Endodermal cell (in vitro differentiated cells): ENCODE measurements around the gene NFIA. TPM values are rescaled to one million over a fixed set of nuclear protein-coding genes. Genes with fewer than 3 reads are reported as not detected.

Experiments used
- DNase-seq: peaks from one replicate; pipeline ENCODE4 v3.0.0-alpha.2; 2017
- H3K27ac ChIP-seq: 2 replicates; pipeline ENCODE4 v1.5.1; 2013; ENCODE audit warnings: mild to moderate bottlenecking, low read depth, low read length, moderate library complexity
- H3K27me3 ChIP-seq: 2 replicates; pipeline ENCODE4 v1.6.1; 2013; ENCODE audit warnings: mild to moderate bottlenecking, low read length, moderate library complexity; ENCODE audit not compliant: insufficient read depth, control insufficient read depth, poor library complexity, severe bottlenecking
- H3K36me3 ChIP-seq: 2 replicates; pipeline ENCODE4 v1.7.0; 2013; ENCODE audit warnings: mild to moderate bottlenecking, low read length, moderate library complexity; ENCODE audit not compliant: control insufficient read depth, insufficient read depth
- H3K4me1 ChIP-seq: one replicate; pipeline ENCODE4 v1.7.0; 2013; ENCODE audit warnings: low read length; ENCODE audit not compliant: control insufficient read depth, insufficient read depth
- H3K4me3 ChIP-seq: 2 replicates; pipeline ENCODE4 v1.5.1; 2013; ENCODE audit warnings: mild to moderate bottlenecking, low read length, moderate library complexity
- H3K9ac ChIP-seq: 2 replicates; pipeline ENCODE4 v1.6.1; 2013; ENCODE audit warnings: mild to moderate bottlenecking, low read length, moderate library complexity; ENCODE audit not compliant: poor library complexity, severe bottlenecking; ENCODE audit errors: extremely low read depth
- H3K9me3 ChIP-seq: 2 replicates; pipeline ENCODE4 v1.6.1; 2013; ENCODE audit warnings: mild to moderate bottlenecking, low read length, moderate library complexity; ENCODE audit not compliant: control insufficient read depth
- H3K27ac Mint-ChIP-seq: 2 replicates; pipeline ENCODE4 v1.8.0; 2020; ENCODE audit warnings: mixed read lengths
- H3K27me3 Mint-ChIP-seq: 2 replicates; pipeline ENCODE4 v1.8.0; 2021; ENCODE audit warnings: mild to moderate bottlenecking, mixed read lengths; ENCODE audit not compliant: insufficient read depth
- H3K36me3 Mint-ChIP-seq: 2 replicates; pipeline ENCODE4 v1.8.0; 2020; ENCODE audit warnings: low read depth, mixed read lengths
- H3K4me1 Mint-ChIP-seq: 2 replicates; pipeline ENCODE4 v1.8.0; 2020; ENCODE audit warnings: mixed read lengths
- H3K4me3 Mint-ChIP-seq: 2 replicates; pipeline ENCODE4 v1.8.0; 2020; ENCODE audit warnings: mild to moderate bottlenecking, moderate library complexity, mixed read lengths
- H3K9me3 Mint-ChIP-seq: 2 replicates; pipeline ENCODE4 v1.8.0; 2020; ENCODE audit warnings: mild to moderate bottlenecking, mixed read lengths
- CTCF ChIP-seq: fragments of 200-600 bp; sonication (generic); conservative IDR thresholded peaks from 2 replicates; pipeline ENCODE4 v1.5.0; 2021; ENCODE audit warnings: antibody characterized with exemption, mild to moderate bottlenecking
- WGBS, 2 experiments: methylation state at CpG; one replicate each; pipeline versions ENCODE4 v1.1.5 to v1.1.7; 2013; ENCODE audit warnings: missing lambda C conversion rate in 2 of 2, mixed read lengths in 1 of 2; ENCODE audit not compliant: insufficient coverage in 1 of 2, insufficient read length in 1 of 2; 5-methylcytosine and 5-hydroxymethylcytosine counted together
- total RNA-seq, 2 donors: library from RNA; stranded (reverse); fragmentation: NEBNext Ultra II Directional in 1 of 2; extraction: Animal tissue kit (Norgen Biotek cat#: 25700) in 1 of 2; gene quantifications; 2 replicates in 1 of 2; 3 replicates in 1 of 2; pipeline ENCODE4 v1.2.1, GENCODE V29; 2021

The NFIA gene
- total RNA-seq, 2 donors from 2014 or later, result 2.3 to 3.8 TPM

GRCh38 chr1:61362351-61362750 is 280.0 kb downstream of the NFIA start:
- Mint-ChIP-seq H3K4me1 (no peaks in the 10 kb centered on the region), H3K9me3 (no peaks in the 10 kb centered on the region), H3K27me3 (no peaks in the 10 kb centered on the region), H3K4me3 (no peak overlapping the region), H3K27ac (no peak overlapping the region), H3K36me3 (no peaks in the 10 kb centered on the region)
- H3K4me1 ChIP-seq, result no peaks in the 10 kb centered on the region
- H3K9me3 ChIP-seq, result no peaks in the 10 kb centered on the region
- no peaks in the 10 kb centered on the region for H3K36me3 ChIP-seq
- no peak overlapping the region for H3K4me3 ChIP-seq
- no peak for TF ChIP-seq CTCF
- WGBS, 2 experiments, result 90 to 100% methylated on average over 2 of the region's 2 CpGs
- H3K9ac ChIP-seq, result no peak overlapping the region
- H3K27me3 ChIP-seq, result no peaks in the 10 kb centered on the region
- no peak overlapping the region for H3K27ac ChIP-seq
- DNase-seq, result no peak

GRCh38 chr1:61368366-61368765 is 286.0 kb downstream of the NFIA start:
- Histone ChIP-seq H3K9ac (no peak overlapping the region), H3K27me3 (peaks cover 14% of the 10 kb centered on the region), H3K4me1 (no peaks in the 10 kb centered on the region), H3K9me3 (no peaks in the 10 kb centered on the region), H3K27ac (no peak overlapping the region), H3K36me3 (no peaks in the 10 kb centered on the region), H3K4me3 (no peak overlapping the region)
- peaks cover 5% of the 10 kb centered on the region for H3K27me3 Mint-ChIP-seq
- H3K27ac Mint-ChIP-seq, result no peak overlapping the region
- no peaks in the 10 kb centered on the region for H3K9me3 Mint-ChIP-seq
- WGBS, 2 experiments, result no CpG with 5 or more reads among the region's 2 CpGs
- no peaks in the 10 kb centered on the region for H3K36me3 Mint-ChIP-seq
- DNase-seq, result no peak
- no peak for TF ChIP-seq CTCF
- H3K4me1 Mint-ChIP-seq, result no peaks in the 10 kb centered on the region
- no peak overlapping the region for H3K4me3 Mint-ChIP-seq

GRCh38 chr1:61368876-61369275 is 286.5 kb downstream of the NFIA start:
- Histone ChIP-seq H3K4me1 (no peaks in the 10 kb centered on the region), H3K9me3 (no peaks in the 10 kb centered on the region), H3K9ac (no peak overlapping the region), H3K27me3 (peaks cover 17% of the 10 kb centered on the region), H3K36me3 (no peaks in the 10 kb centered on the region), H3K27ac (no peak overlapping the region), H3K4me3 (no peak overlapping the region)
- no peak overlapping the region for H3K4me3 Mint-ChIP-seq
- peaks cover 5% of the 10 kb centered on the region for H3K27me3 Mint-ChIP-seq
- H3K36me3 Mint-ChIP-seq, result no peaks in the 10 kb centered on the region
- H3K4me1 Mint-ChIP-seq, result no peaks in the 10 kb centered on the region
- no peak for DNase-seq
- 92 to 98% methylated on average over 6 of the region's 6 CpGs for WGBS, 2 experiments
- no peak for TF ChIP-seq CTCF
- H3K27ac Mint-ChIP-seq, result no peak overlapping the region
- no peaks in the 10 kb centered on the region for H3K9me3 Mint-ChIP-seq
